ENCODE data around the gene PDPK1.

DNA sequence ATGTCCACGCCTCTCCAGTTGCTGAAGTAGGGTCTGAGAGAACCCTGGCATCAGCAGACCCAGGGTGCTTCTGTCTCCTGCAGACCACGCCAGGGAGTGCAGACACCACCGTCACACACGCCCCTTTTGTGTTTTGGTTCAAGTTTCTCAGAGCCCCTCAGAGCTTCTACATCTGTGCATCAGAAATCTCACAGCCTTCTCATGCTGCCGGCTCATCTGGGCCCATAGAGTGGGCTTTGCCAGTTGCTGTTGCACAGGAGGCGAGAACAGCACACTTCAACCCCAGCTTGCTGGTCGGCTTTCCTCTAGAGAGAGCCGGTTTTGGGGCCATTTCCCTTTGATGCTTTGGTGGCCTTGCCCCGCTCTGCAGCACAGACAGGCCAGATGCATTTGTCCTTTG lies 60.9 kb downstream of the PDPK1 start:
- TF ChIP-seq, protein P1, sequence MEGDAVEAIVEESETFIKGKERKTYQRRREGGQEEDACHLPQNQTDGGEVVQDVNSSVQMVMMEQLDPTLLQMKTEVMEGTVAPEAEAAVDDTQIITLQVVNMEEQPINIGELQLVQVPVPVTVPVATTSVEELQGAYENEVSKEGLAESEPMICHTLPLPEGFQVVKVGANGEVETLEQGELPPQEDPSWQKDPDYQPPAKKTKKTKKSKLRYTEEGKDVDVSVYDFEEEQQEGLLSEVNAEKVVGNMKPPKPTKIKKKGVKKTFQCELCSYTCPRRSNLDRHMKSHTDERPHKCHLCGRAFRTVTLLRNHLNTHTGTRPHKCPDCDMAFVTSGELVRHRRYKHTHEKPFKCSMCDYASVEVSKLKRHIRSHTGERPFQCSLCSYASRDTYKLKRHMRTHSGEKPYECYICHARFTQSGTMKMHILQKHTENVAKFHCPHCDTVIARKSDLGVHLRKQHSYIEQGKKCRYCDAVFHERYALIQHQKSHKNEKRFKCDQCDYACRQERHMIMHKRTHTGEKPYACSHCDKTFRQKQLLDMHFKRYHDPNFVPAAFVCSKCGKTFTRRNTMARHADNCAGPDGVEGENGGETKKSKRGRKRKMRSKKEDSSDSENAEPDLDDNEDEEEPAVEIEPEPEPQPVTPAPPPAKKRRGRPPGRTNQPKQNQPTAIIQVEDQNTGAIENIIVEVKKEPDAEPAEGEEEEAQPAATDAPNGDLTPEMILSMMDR (IDR thresholded peaks at IDR 0.05): no peak
- no peak for TF ChIP-seq POLR2A (IDR thresholded peaks at IDR 0.05)

Measured in lower leg skin (tissue), 3 donors.